ENCODE data around the gene KLF7.

- TF ChIP-seq POLR2AphosphoS5 (IDR thresholded peaks at IDR 0.05) (no peak), CTCF (IDR thresholded peaks at IDR 0.05; ENCODE audit: poor library complexity, severe bottlenecking) (no peak), EZH2 (IDR thresholded peaks at IDR 0.05; ENCODE audit: borderline replicate concordance, insufficient read depth, low read length, poor library complexity, severe bottlenecking) (no peak), SMC3 (conservative IDR thresholded peaks at IDR 0.05; ENCODE audit: poor library complexity) (no peak), TAF1 (IDR thresholded peaks at IDR 0.05; ENCODE audit: low read depth) (no peak)
Measured at GRCh38 chr2:207077266-207077665, 88.5 kb downstream of the KLF7 start.
